Activated CD8-positive, alpha-beta memory T cell treated with anti-CD3 and anti-CD28 coated beads for 36 hours (primary cell): ENCODE measurements around the gene AKT2. TPM values are rescaled to one million over a fixed set of nuclear protein-coding genes. Genes with fewer than 3 reads are reported as not detected.

Experiments used
- CTCF ChIA-PET: fragments of 350-600 bp; sonication (Branson Sonifier 250); formaldehyde crosslinking; loops from one replicate; lab custom pipeline; 2021; ENCODE audit warnings: antibody characterized with exemption; lab: Charles Lee
- POLR2A ChIA-PET: fragments of 350-600 bp; sonication (Branson Sonifier 250); formaldehyde crosslinking; loops from one replicate; lab custom pipeline; 2021; ENCODE audit warnings: antibody characterized with exemption; lab: Charles Lee
- total RNA-seq, 2 experiments: library from RNA; stranded (reverse); gene quantifications; one replicate each; pipeline ENCODE4 v1.2.3, GENCODE V29; 2021

The AKT2 gene
- total RNA-seq, 2 experiments from 2014 or later = 128 to 129 TPM

DNA sequence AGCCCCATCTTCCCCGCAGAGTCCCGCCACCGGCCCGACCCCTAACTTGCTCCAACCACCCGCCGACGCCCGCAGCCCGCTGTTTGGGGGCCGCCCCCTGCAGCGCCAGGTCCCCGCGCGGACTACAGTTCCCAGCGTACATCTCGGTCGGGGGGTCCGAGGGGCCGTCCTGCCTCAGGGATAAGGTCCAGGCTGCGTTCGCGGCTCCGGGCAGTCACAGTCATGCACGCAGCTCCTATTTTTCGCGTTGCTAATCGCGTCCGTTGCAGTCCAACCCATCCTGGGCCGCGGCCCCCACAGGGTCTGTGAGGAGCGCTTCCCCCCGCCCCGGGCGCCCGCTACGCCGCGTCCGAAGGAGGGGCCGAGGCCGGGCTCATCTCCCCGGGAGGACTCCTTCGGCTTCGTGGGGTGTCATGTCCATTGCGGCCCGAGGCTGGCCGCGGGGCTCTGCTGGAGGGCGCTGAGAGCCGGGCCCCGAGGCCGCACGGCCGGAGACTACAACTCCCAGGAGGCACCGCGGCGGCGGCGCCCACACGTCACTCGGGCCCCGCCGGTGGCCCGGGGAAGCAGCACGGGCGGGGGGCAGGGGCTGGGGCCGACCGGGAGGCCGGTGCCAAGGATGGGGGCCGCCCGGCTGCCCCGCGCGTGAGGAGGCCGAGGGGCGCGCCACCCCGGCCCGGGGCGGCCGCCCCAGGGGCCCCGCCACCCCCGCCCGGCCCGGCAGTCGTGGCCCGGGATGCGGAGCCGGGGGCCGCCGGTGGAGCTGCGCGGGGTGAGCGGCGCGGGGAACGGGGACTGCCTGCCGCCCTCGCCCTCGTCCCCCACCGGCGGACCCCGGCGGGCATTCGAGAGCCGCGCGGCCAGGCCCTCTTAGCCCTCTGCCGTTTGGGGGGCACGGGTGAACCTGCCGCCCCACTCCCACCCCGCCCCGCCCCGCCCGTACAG, 94.0 kb downstream of the AKT2 start, which contains the start of gene MAP3K10:
TSS of gene MAP3K10 (plus strand) at position 536 of the 945 bp plus-strand sequence. CDS start 606 bp downstream, outside the sequence.
- ChIA-PET POLR2A (interaction anchor here (0.6 to 0.9 kb wide), 6 partner anchors 10 to 348 kb away, joined by 3 to 11 read pairs (median 4); no protein-coding TSS in a partner anchor), CTCF (interaction anchor here (0.6 to 2.0 kb wide), 8 partner anchors 26 to 755 kb away, joined by 3 to 5 read pairs (median 4); partner anchors contain the start of gene EGLN2)

DNA sequence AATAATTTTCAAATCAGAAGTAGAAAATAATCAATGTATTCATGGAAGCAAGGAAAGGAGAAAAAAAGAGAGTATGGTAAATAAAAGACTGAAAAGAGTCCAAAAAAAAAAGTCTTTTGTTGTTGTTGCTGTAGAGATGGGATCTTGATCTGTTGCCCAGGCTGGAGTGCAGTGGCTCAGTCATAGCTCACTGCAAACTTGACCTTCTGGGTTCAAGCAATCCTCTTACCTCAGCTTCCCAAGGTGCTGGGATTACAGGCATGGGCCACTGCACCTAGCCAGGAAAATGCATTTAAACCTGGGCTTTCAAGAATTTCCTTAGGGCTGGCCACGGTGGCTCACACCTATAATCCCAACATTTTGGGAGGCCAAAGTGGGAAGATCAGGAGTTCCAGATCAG, 100.9 kb downstream of the AKT2 start:
- ChIA-PET CTCF (no interaction called here), POLR2A (no interaction called here)

Other genes starting within 250 kb of the AKT2 start
- 10 to 100 TPM; 15.6 to 15.9 TPM for gene ZNF780B, start 229.1 kb downstream of the AKT2 start, total RNA-seq
- 10 to 100 TPM; 17.4 to 18.9 TPM for gene ZNF780A, start 194.4 kb downstream of the AKT2 start, total RNA-seq
- gene MAP3K10, start 93.9 kb downstream of the AKT2 start, total RNA-seq = 10 to 100 TPM; 13.6 to 16.5 TPM
- not detected for gene TTC9B, start 67.0 kb downstream of the AKT2 start, total RNA-seq
- gene CCNP, start 58.7 kb downstream of the AKT2 start, total RNA-seq = not detected
- 10 to 100 TPM; 25.2 to 25.9 TPM for gene C19orf47, start 63.1 kb upstream of the AKT2 start, total RNA-seq
- 10 to 100 TPM; 48.0 to 50.4 TPM for gene PLD3, start 63.4 kb upstream of the AKT2 start, total RNA-seq
- gene HIPK4, start 104.8 kb upstream of the AKT2 start, total RNA-seq = under 1 TPM in 1 of 2 experiments, not detected in 1; 0.08 TPM
- under 1 TPM; 0.67 to 0.84 TPM for gene PRX, start 128.0 kb upstream of the AKT2 start, total RNA-seq
- 10 to 100 TPM; 14.2 to 14.7 TPM for gene SERTAD1, start 140.6 kb upstream of the AKT2 start, total RNA-seq
- 1 to 10 TPM; 6.0 to 6.8 TPM for gene SERTAD3, start 159.0 kb upstream of the AKT2 start, total RNA-seq
- 10 to 100 TPM; 16.8 to 18.8 TPM for gene BLVRB, start 180.4 kb upstream of the AKT2 start, total RNA-seq
- gene SPTBN4, start 181.7 kb upstream of the AKT2 start, total RNA-seq = under 1 TPM; 0.40 to 0.92 TPM